WERI-Rb-1 (cell line): ENCODE results near the gene HAUS8.
"Not testable (repeated sequence)": the region's sequence is repeated elsewhere in the genome, so short reads cannot be mapped to it uniquely, and the experiment has no call there.

ENCODE experiments used
- DNase-seq: peaks from one replicate; pipeline ENCODE4 v3.0.0-alpha.2; 2020
- H3K27ac ChIP-seq: fragments of 250-450 bp; sonication (Bioruptor Pico); 2 replicates; pipeline ENCODE4 v1.5.1; 2020; ENCODE audit warnings: mild to moderate bottlenecking, moderate library complexity
- H3K27me3 ChIP-seq: fragments of 250-450 bp; sonication (Bioruptor Pico); 2 replicates; pipeline ENCODE4 v1.5.1; 2021; ENCODE audit warnings: mild to moderate bottlenecking, low read depth, moderate library complexity; ENCODE audit not compliant: insufficient read depth, severe bottlenecking
- H3K36me3 ChIP-seq: fragments of 250-450 bp; sonication (Bioruptor Pico); 2 replicates; pipeline ENCODE4 v1.5.1; 2020; ENCODE audit warnings: mild to moderate bottlenecking, moderate library complexity
- H3K4me3 ChIP-seq: 2 replicates; pipeline ENCODE4 v1.5.1; 2011; ENCODE audit warnings: low read depth, mild to moderate bottlenecking, control low read depth, low read length
- H3K9me3 ChIP-seq: fragments of 250-450 bp; sonication (Bioruptor Pico); 2 replicates; pipeline ENCODE4 v1.5.1; 2021; ENCODE audit warnings: mild to moderate bottlenecking, moderate library complexity; ENCODE audit not compliant: severe bottlenecking
- TF ChIP-seq, protein P1 (sequence below): IDR thresholded peaks from 2 replicates; pipeline ENCODE4 v1.5.1; 2011; ENCODE audit warnings: low read depth, mild to moderate bottlenecking, control low read depth, inconsistent platforms, low read length

HAUS8 gene

DNA sequence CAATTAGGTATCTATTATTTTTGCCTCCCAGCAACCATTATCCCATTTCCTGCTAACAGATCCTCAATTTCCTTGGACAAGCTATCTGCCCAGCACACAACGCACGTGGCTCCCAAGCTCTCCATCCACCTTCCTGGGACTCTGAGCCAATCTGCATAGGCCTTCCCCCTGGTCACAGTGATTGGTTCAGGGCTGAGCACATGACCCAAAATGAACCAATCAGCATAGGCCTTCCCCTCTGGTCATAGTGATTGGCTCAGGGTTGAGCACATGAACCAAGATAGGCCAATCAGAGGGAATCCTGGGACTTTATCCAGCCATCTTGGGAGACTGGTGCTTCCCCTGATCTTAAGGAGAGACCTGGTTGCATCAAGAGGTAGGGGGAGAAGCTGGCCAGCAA, 54.4 kb downstream of the HAUS8 start:
- no peak for DNase-seq
- Histone ChIP-seq H3K4me3 (no peak overlapping the region), H3K27me3 (no peaks in the 10 kb centered on the region), H3K36me3 (no peaks in the 10 kb centered on the region), H3K9me3 (peaks cover 14% of the 10 kb centered on the region), H3K27ac (no peak overlapping the region)
- TF ChIP-seq, protein P1, sequence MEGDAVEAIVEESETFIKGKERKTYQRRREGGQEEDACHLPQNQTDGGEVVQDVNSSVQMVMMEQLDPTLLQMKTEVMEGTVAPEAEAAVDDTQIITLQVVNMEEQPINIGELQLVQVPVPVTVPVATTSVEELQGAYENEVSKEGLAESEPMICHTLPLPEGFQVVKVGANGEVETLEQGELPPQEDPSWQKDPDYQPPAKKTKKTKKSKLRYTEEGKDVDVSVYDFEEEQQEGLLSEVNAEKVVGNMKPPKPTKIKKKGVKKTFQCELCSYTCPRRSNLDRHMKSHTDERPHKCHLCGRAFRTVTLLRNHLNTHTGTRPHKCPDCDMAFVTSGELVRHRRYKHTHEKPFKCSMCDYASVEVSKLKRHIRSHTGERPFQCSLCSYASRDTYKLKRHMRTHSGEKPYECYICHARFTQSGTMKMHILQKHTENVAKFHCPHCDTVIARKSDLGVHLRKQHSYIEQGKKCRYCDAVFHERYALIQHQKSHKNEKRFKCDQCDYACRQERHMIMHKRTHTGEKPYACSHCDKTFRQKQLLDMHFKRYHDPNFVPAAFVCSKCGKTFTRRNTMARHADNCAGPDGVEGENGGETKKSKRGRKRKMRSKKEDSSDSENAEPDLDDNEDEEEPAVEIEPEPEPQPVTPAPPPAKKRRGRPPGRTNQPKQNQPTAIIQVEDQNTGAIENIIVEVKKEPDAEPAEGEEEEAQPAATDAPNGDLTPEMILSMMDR = no peak

DNA sequence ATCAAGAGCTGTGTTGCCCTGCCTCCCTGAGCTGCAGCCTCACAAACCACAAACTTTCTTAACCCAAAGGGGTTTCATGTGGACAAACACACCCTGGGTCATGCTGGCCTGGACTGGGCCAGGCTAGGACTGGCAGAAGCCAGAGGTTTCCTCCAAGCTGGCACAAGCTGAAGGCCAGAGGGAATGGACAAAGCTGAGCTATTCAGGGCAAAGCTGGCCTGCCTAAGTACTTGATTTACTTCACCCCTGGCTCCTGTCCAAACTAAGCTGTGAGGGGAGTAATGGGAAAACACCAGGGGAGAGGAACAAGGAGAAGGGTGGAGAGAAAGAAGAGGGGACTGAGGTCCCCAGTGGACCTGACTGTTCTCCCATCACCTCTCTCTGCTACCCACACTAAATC, 54.9 kb downstream of the HAUS8 start:
- TF ChIP-seq, protein P1 = no peak
- no peak for DNase-seq
- H3K27me3 ChIP-seq = no peaks in the 10 kb centered on the region
- no peak overlapping the region for H3K4me3 ChIP-seq
- peaks cover 14% of the 10 kb centered on the region for H3K9me3 ChIP-seq
- no peaks in the 10 kb centered on the region for H3K36me3 ChIP-seq
- no peak overlapping the region for H3K27ac ChIP-seq

DNA sequence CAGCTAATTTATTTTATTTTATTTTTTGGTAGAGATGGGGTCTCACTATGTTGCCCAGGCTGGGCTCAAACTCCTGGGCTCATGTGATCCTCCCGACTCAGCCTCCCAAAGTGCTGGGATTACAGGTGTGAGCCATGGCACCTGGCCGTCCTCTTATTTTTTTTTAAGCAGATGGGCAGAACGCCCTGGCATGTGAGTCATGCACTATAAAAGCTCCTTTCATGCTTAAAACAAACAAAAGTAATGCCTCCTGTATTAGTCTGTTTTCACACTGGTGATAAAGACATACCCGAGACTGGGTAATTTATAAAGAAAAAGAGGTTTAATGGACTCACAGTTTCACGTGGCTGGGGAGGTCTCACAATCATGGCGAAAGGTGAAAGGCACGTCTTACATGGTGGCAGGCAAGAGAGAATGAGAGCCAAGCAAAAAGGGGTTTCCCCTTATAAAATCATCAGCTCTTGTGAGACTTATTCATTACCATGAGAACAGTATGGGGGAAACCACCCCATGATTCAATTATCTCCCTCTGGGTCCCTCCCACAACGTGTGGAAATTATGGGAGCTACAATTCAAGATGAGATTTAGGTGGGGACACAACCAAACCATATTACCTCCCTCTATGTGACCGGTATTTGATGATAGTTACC, 60.9 kb downstream of the HAUS8 start:
- H3K9me3 ChIP-seq, DNase-seq, H3K27me3 ChIP-seq, H3K4me3 ChIP-seq, H3K36me3 ChIP-seq, H3K27ac ChIP-seq: not testable (repeated sequence)

DNA sequence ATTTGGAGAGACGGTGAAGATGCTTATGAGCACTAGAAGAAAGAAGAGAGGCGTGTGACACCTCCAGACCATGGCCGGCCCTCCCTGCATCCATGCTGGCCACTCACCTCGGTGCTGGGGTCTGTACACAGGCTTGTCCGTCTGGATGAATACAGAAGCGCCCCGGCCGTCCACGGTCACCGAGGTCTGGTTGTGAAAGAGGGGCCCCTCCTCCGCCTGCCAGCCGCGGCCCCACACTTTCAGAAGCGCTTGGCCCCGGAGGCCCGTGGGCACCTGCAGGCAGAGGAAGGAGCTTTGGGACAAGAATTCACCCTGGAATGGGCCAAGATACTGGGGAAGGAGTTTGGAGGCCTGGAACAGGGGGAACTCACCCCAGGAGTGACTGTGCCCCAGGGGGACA, 63.8 kb downstream of the HAUS8 start:
- Histone ChIP-seq H3K36me3 (no peaks in the 10 kb centered on the region), H3K4me3 (no peak overlapping the region), H3K27me3 (no peaks in the 10 kb centered on the region), H3K9me3 (peaks cover 2% of the 10 kb centered on the region), H3K27ac (no peak overlapping the region)
- TF ChIP-seq, protein P1 = no peak
- no peak for DNase-seq

DNA sequence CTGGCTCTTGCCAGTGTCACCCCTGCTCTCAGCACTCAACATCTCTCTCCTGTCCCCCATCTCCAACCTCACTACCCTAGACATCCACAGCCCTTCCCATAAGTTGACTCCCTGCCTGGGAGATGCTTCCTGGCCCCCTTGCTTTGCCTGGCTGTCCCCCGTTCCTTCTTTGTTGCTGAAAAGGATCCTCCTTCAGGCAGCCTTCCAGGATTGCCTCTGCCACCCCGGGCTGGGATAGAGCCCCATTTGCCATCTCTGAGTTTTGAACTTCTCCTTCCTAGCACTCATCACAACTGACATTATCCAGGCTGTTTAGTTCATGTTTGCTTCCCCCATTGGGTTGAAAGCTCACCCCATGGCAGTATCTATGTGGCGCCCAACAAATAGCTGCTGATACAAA, 68.7 kb downstream of the HAUS8 start:
- Histone ChIP-seq H3K27ac (no peak overlapping the region), H3K4me3 (no peak overlapping the region), H3K36me3 (no peaks in the 10 kb centered on the region), H3K27me3 (no peaks in the 10 kb centered on the region), H3K9me3 (peaks cover 2% of the 10 kb centered on the region)
- no peak for DNase-seq
- TF ChIP-seq, protein P1 = no peak

DNA sequence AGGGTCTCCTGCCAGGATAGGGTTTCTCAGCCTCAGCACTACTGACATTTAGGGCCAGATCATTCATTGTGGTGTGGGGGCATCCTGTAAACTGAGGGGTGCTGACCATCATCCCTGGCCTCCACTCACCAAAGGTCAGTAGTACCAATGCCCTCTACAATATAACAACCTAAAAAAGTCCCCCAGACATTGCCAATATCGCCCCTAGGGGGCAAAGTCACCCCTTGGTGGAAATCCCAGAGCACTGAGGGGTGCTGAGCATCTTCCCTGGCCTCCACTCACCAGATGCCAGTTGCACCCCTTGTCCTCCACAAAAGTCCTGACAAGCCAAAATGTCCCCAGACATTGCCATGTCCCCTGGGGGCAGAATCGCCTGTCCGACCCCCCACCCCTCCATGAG, 70.3 kb downstream of the HAUS8 start:
- TF ChIP-seq, protein P1 = peak; percentile 40
- DNase-seq = no peak

More for the DNA sequence above, 70.3 kb downstream of the HAUS8 start:
- no peak overlapping the region for H3K4me3 ChIP-seq
- H3K27ac ChIP-seq = no peak overlapping the region
- no peaks in the 10 kb centered on the region for H3K36me3 ChIP-seq
- H3K9me3 ChIP-seq = peaks cover 2% of the 10 kb centered on the region
- no peaks in the 10 kb centered on the region for H3K27me3 ChIP-seq
